NT2/D1 (cell line): ENCODE results near the gene RERG.

Experiments used
- DNase-seq: peaks from one replicate; pipeline ENCODE4 v3.0.0-alpha.2; 2011; ENCODE audit warnings: low read depth, low spot score
- H3K27me3 ChIP-seq: 2 replicates; pipeline ENCODE4 v1.6.0; 2011; ENCODE audit warnings: mild to moderate bottlenecking; ENCODE audit not compliant: insufficient read length, insufficient read depth
- H3K36me3 ChIP-seq: 2 replicates; pipeline ENCODE4 v1.6.1; 2011; ENCODE audit warnings: mild to moderate bottlenecking, low read length, mixed read lengths; ENCODE audit not compliant: insufficient read depth, insufficient read length
- H3K4me1 ChIP-seq: 2 replicates; pipeline ENCODE4 v1.5.1; 2011; ENCODE audit not compliant: insufficient read depth, insufficient read length
- H3K4me3 ChIP-seq: 2 replicates; pipeline ENCODE4 v1.5.1; 2011; ENCODE audit warnings: low read depth; ENCODE audit not compliant: insufficient read length
- H3K9ac ChIP-seq: 2 replicates; pipeline ENCODE4 v1.6.0; 2011; ENCODE audit warnings: low read depth; ENCODE audit not compliant: insufficient read length
- H3K9me3 ChIP-seq: 2 replicates; pipeline ENCODE4 v1.5.1; 2011; ENCODE audit warnings: mild to moderate bottlenecking, low read length; ENCODE audit not compliant: insufficient read depth
- SUZ12 ChIP-seq: IDR thresholded peaks from 2 replicates; pipeline ENCODE4 v1.6.1; 2011; ENCODE audit not compliant: insufficient read length, insufficient read depth; ENCODE audit errors: extremely low read depth
- YY1 ChIP-seq: IDR thresholded peaks from 2 replicates; pipeline ENCODE4 v1.6.1; 2011; ENCODE audit not compliant: insufficient read length, insufficient read depth
- ZNF274 ChIP-seq: IDR thresholded peaks from 2 replicates; pipeline ENCODE4 v1.6.1; 2011; ENCODE audit warnings: mild to moderate bottlenecking, low read depth, low read length

Gene RERG

GRCh38 chr12:15216036-15216889 is 5.0 kb downstream of the RERG start:
- DNase-seq: no peak
- no peak for TF ChIP-seq ZNF274
- TF ChIP-seq YY1: no peak
- no peak for TF ChIP-seq SUZ12
- Histone ChIP-seq H3K9ac (no peak overlapping the region), H3K36me3 (no peaks in the 10 kb centered on the region), H3K27me3 (peaks cover 9% of the 10 kb centered on the region), H3K4me1 (no peaks in the 10 kb centered on the region), H3K4me3 (no peak overlapping the region), H3K9me3 (no peaks in the 10 kb centered on the region)

GRCh38 chr12:15214851-15215601 is 6.2 kb downstream of the RERG start:
- Histone ChIP-seq H3K9me3 (no peaks in the 10 kb centered on the region; the same call in 1 of the 2 replicates), H3K4me3 (no peak overlapping the region), H3K4me1 (no peaks in the 10 kb centered on the region), H3K36me3 (no peaks in the 10 kb centered on the region), H3K27me3 (no peaks in the 10 kb centered on the region), H3K9ac (no peak overlapping the region)
- no peak for TF ChIP-seq SUZ12
- no peak for TF ChIP-seq YY1
- no peak for TF ChIP-seq ZNF274
- DNase-seq: no peak

- Histone ChIP-seq H3K27me3 (no peaks in the 10 kb centered on the region), H3K4me1 (no peaks in the 10 kb centered on the region), H3K9me3 (peaks cover 4% of the 10 kb centered on the region), H3K9ac (no peak overlapping the region), H3K36me3 (no peaks in the 10 kb centered on the region), H3K4me3 (no peak overlapping the region)
- no peak for TF ChIP-seq ZNF274
- no peak for TF ChIP-seq YY1
- TF ChIP-seq SUZ12: no peak
- DNase-seq: no peak
Observed at GRCh38 chr12:15212930-15213329, 8.3 kb downstream of the RERG start.

- no peak for DNase-seq
- Histone ChIP-seq H3K4me1 (peaks cover 2% of the 10 kb centered on the region), H3K4me3 (no peak overlapping the region), H3K27me3 (no peaks in the 10 kb centered on the region), H3K9me3 (peaks cover 4% of the 10 kb centered on the region), H3K36me3 (no peaks in the 10 kb centered on the region), H3K9ac (no peak overlapping the region)
- TF ChIP-seq SUZ12 (no peak), YY1 (no peak), ZNF274 (no peak)
Observed at GRCh38 chr12:15209782-15210181, 11.4 kb downstream of the RERG start.

- no peak overlapping the region for H3K9ac ChIP-seq
- H3K27me3 ChIP-seq: no peaks in the 10 kb centered on the region
- no peak for DNase-seq
- H3K4me1 ChIP-seq: peaks cover 2% of the 10 kb centered on the region
- peaks cover 4% of the 10 kb centered on the region for H3K9me3 ChIP-seq
- TF ChIP-seq YY1: no peak
- no peak for TF ChIP-seq ZNF274
- TF ChIP-seq SUZ12: no peak
- no peaks in the 10 kb centered on the region for H3K36me3 ChIP-seq
- no peak overlapping the region for H3K4me3 ChIP-seq
Observed at GRCh38 chr12:15208871-15209656, 12.2 kb downstream of the RERG start.

GRCh38 chr12:15208140-15208539 is 13.1 kb downstream of the RERG start:
- Histone ChIP-seq H3K9me3 (peaks cover 4% of the 10 kb centered on the region), H3K4me1 (peaks cover 2% of the 10 kb centered on the region), H3K27me3 (no peaks in the 10 kb centered on the region), H3K9ac (no peak overlapping the region), H3K4me3 (no peak overlapping the region), H3K36me3 (no peaks in the 10 kb centered on the region)
- TF ChIP-seq ZNF274: no peak
- TF ChIP-seq SUZ12: no peak
- TF ChIP-seq YY1: no peak
- DNase-seq: no peak
